ENCODE results near the gene FERMT1.

- TF ChIP-seq, protein P1, sequence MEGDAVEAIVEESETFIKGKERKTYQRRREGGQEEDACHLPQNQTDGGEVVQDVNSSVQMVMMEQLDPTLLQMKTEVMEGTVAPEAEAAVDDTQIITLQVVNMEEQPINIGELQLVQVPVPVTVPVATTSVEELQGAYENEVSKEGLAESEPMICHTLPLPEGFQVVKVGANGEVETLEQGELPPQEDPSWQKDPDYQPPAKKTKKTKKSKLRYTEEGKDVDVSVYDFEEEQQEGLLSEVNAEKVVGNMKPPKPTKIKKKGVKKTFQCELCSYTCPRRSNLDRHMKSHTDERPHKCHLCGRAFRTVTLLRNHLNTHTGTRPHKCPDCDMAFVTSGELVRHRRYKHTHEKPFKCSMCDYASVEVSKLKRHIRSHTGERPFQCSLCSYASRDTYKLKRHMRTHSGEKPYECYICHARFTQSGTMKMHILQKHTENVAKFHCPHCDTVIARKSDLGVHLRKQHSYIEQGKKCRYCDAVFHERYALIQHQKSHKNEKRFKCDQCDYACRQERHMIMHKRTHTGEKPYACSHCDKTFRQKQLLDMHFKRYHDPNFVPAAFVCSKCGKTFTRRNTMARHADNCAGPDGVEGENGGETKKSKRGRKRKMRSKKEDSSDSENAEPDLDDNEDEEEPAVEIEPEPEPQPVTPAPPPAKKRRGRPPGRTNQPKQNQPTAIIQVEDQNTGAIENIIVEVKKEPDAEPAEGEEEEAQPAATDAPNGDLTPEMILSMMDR (IDR thresholded peaks at IDR 0.05), result no peak
- TF ChIP-seq POLR2A (IDR thresholded peaks at IDR 0.05), result no peak
These were observed 41.9 kb upstream of the FERMT1 start for GRCh38 chr20:6164421-6165341.
